HFFc6 (cell line): Measurements from ENCODE around the gene DOCK4. TPM values are rescaled to one million over a fixed set of nuclear protein-coding genes. Genes with fewer than 3 reads are reported as not detected.
A peak's percentile ranks its signal among the peaks of the same experiment; 100 is the strongest.

Experiments
- DNase-seq: peaks from one replicate; pipeline ENCODE4 v3.0.0-alpha.2; 2018
- H3K27ac Mint-ChIP-seq: 2 replicates; pipeline ENCODE4 v1.8.0; 2020; ENCODE audit warnings: mild to moderate bottlenecking, mixed read lengths
- H3K27me3 Mint-ChIP-seq: 2 replicates; pipeline ENCODE4 v1.8.0; 2021; ENCODE audit warnings: mild to moderate bottlenecking, moderate library complexity, mixed read lengths; ENCODE audit not compliant: insufficient read depth
- H3K36me3 Mint-ChIP-seq: 2 replicates; pipeline ENCODE4 v1.8.0; 2021; ENCODE audit warnings: low read depth, mixed read lengths
- H3K4me1 Mint-ChIP-seq: 2 replicates; pipeline ENCODE4 v1.8.0; 2020; ENCODE audit warnings: low read depth, mixed read lengths
- H3K4me3 Mint-ChIP-seq: 2 replicates; pipeline ENCODE4 v1.8.0; 2020; ENCODE audit warnings: mild to moderate bottlenecking, moderate library complexity, mixed read lengths
- H3K9me3 Mint-ChIP-seq: 2 replicates; pipeline ENCODE4 v1.8.0; 2020; ENCODE audit warnings: mild to moderate bottlenecking, mixed read lengths
- total RNA-seq, 6 experiments: library from RNA; stranded (reverse); fragmentation: NEBNext Ultra II Directional; extraction: Animal tissue kit (Norgen Biotek cat#: 25700); gene quantifications; 2 replicates in 1 of 6; 3 replicates in 5 of 6; pipeline ENCODE4 v1.2.3, GENCODE V29; 2021
- TF ChIP-seq, protein P1 (sequence below): fragments of 200-600 bp; sonication (generic); IDR thresholded peaks from 2 replicates; pipeline ENCODE4 v1.5.0; 2021; ENCODE audit warnings: antibody characterized with exemption, mild to moderate bottlenecking

DOCK4 gene
- total RNA-seq, 6 experiments from 2014 or later: 2.2 to 3.9 (median 3.3) TPM

GRCh38 chr7:111872450-111873325 lies 333.5 kb downstream of the DOCK4 start:
- H3K9me3 Mint-ChIP-seq: no peaks in the 10 kb centered on the region
- no peaks in the 10 kb centered on the region for H3K27me3 Mint-ChIP-seq
- H3K36me3 Mint-ChIP-seq: no peaks in the 10 kb centered on the region; the same call in 1 of the 2 replicates
- no peak overlapping the region for H3K27ac Mint-ChIP-seq
- H3K4me1 Mint-ChIP-seq: peaks cover 14% of the 10 kb centered on the region
- H3K4me3 Mint-ChIP-seq: peak overlapping the region; percentile 53; the same call in 1 of the 2 replicates
- no peak for DNase-seq
- TF ChIP-seq, protein P1, sequence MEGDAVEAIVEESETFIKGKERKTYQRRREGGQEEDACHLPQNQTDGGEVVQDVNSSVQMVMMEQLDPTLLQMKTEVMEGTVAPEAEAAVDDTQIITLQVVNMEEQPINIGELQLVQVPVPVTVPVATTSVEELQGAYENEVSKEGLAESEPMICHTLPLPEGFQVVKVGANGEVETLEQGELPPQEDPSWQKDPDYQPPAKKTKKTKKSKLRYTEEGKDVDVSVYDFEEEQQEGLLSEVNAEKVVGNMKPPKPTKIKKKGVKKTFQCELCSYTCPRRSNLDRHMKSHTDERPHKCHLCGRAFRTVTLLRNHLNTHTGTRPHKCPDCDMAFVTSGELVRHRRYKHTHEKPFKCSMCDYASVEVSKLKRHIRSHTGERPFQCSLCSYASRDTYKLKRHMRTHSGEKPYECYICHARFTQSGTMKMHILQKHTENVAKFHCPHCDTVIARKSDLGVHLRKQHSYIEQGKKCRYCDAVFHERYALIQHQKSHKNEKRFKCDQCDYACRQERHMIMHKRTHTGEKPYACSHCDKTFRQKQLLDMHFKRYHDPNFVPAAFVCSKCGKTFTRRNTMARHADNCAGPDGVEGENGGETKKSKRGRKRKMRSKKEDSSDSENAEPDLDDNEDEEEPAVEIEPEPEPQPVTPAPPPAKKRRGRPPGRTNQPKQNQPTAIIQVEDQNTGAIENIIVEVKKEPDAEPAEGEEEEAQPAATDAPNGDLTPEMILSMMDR: no peak

- no peak overlapping the region for H3K4me3 Mint-ChIP-seq
- TF ChIP-seq, protein P1: no peak
- no peak overlapping the region for H3K27ac Mint-ChIP-seq
- no peaks in the 10 kb centered on the region for H3K36me3 Mint-ChIP-seq
- H3K4me1 Mint-ChIP-seq: peaks cover 20% of the 10 kb centered on the region
- H3K27me3 Mint-ChIP-seq: no peaks in the 10 kb centered on the region
- H3K9me3 Mint-ChIP-seq: no peaks in the 10 kb centered on the region
- DNase-seq: no peak
These were observed 334.9 kb downstream of the DOCK4 start for GRCh38 chr7:111871283-111871682.

DNA sequence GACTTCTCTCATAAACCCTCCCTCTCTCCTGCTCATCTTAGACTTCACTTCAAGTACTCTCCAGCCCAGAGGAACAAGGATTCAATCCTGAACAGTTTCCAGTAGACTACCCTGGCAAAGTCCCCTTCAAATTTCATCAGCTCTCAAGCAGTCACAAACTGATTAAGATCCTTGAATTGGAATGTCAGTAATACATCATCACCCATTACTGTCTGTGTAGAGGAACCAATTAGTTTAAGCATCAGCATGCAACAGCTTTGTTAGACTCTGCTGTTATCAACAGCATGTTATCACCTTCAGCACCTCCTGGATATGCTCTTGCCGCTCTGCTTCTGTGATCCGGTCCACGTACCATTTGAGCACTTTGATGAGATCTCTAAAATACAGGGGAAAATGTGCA lies 336.9 kb downstream of the DOCK4 start:
- H3K4me3 Mint-ChIP-seq: no peak overlapping the region
- no peak for DNase-seq
- TF ChIP-seq, protein P1: no peak
- H3K27me3 Mint-ChIP-seq: no peaks in the 10 kb centered on the region
- no peaks in the 10 kb centered on the region for H3K36me3 Mint-ChIP-seq
- peaks cover 20% of the 10 kb centered on the region for H3K4me1 Mint-ChIP-seq
- H3K9me3 Mint-ChIP-seq: no peaks in the 10 kb centered on the region
- no peak overlapping the region for H3K27ac Mint-ChIP-seq

- no peak for DNase-seq
- Mint-ChIP-seq H3K9me3 (no peaks in the 10 kb centered on the region), H3K36me3 (no peaks in the 10 kb centered on the region), H3K4me1 (peaks cover 6% of the 10 kb centered on the region; the same call in 1 of the 2 replicates), H3K27me3 (no peaks in the 10 kb centered on the region), H3K27ac (no peak overlapping the region), H3K4me3 (no peak overlapping the region)
- TF ChIP-seq, protein P1: no peak
These were observed 338.8 kb downstream of the DOCK4 start for GRCh38 chr7:111867348-111867931.

DNA sequence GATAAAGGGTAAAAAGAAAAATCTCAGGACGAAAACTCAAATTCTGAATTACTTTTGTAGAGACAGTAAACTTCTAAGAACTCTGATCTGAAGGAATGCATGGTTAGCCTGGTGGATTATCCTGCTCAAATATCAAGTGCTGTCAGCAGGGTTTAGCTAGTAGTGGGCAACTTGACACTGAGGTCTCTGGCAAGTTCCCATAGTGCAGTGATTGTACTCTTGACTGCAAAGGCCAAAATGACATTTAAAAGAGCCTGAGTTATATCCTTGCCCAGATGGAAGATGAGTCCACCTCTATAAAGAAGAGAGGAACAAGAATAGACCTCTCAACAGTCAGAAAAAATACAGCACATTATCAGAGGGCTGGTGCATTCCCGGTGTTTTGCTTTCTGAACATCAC lies 339.4 kb downstream of the DOCK4 start:
- Mint-ChIP-seq H3K9me3 (no peaks in the 10 kb centered on the region), H3K4me1 (peaks cover 6% of the 10 kb centered on the region; the same call in 1 of the 2 replicates), H3K4me3 (no peak overlapping the region), H3K27me3 (no peaks in the 10 kb centered on the region), H3K27ac (no peak overlapping the region), H3K36me3 (no peaks in the 10 kb centered on the region)
- TF ChIP-seq, protein P1: no peak
- no peak for DNase-seq
